Osteocyte (in vitro differentiated cells): ENCODE results near the gene PCSK6. TPM values are rescaled to one million over a fixed set of nuclear protein-coding genes. Genes with fewer than 3 reads are reported as not detected.
A peak's percentile ranks its signal among the peaks of the same experiment; 100 is the strongest.

Experiments used
- DNase-seq: peaks from one replicate; pipeline ENCODE4 v3.0.0; 2021; ENCODE audit warnings: mixed read lengths; ENCODE audit not compliant: unreplicated experiment; ENCODE audit errors: extremely low spot score
- H3K27ac Mint-ChIP-seq: one replicate; pipeline ENCODE4 v1.8.0; 2021; ENCODE audit warnings: mild to moderate bottlenecking, mixed read lengths; ENCODE audit not compliant: unreplicated experiment
- H3K27me3 Mint-ChIP-seq: one replicate; pipeline ENCODE4 v1.8.0; 2021; ENCODE audit warnings: mixed read lengths; ENCODE audit not compliant: unreplicated experiment
- H3K36me3 Mint-ChIP-seq: one replicate; pipeline ENCODE4 v1.8.0; 2021; ENCODE audit warnings: mixed read lengths; ENCODE audit not compliant: unreplicated experiment
- H3K4me1 Mint-ChIP-seq: one replicate; pipeline ENCODE4 v1.8.0; 2021; ENCODE audit warnings: mixed read lengths; ENCODE audit not compliant: unreplicated experiment
- H3K4me3 Mint-ChIP-seq: one replicate; pipeline ENCODE4 v1.8.0; 2021; ENCODE audit warnings: mild to moderate bottlenecking, moderate library complexity, mixed read lengths; ENCODE audit not compliant: unreplicated experiment
- H3K9me3 Mint-ChIP-seq: one replicate; pipeline ENCODE4 v1.8.0; 2021; ENCODE audit warnings: mixed read lengths; ENCODE audit not compliant: unreplicated experiment
- total RNA-seq: library from RNA; stranded (reverse); gene quantifications from 2 replicates; pipeline ENCODE4 v1.2.1, GENCODE V29; 2021
- TF ChIP-seq, protein P1 (sequence below): fragments of 200-600 bp; sonication (generic); IDR thresholded peaks from 2 replicates; pipeline ENCODE4 v1.5.0; 2021; ENCODE audit warnings: antibody characterized with exemption, mild to moderate bottlenecking, moderate library complexity

The PCSK6 gene
- total RNA-seq, 1 donor from 2014 or later = 0.43 TPM

DNA sequence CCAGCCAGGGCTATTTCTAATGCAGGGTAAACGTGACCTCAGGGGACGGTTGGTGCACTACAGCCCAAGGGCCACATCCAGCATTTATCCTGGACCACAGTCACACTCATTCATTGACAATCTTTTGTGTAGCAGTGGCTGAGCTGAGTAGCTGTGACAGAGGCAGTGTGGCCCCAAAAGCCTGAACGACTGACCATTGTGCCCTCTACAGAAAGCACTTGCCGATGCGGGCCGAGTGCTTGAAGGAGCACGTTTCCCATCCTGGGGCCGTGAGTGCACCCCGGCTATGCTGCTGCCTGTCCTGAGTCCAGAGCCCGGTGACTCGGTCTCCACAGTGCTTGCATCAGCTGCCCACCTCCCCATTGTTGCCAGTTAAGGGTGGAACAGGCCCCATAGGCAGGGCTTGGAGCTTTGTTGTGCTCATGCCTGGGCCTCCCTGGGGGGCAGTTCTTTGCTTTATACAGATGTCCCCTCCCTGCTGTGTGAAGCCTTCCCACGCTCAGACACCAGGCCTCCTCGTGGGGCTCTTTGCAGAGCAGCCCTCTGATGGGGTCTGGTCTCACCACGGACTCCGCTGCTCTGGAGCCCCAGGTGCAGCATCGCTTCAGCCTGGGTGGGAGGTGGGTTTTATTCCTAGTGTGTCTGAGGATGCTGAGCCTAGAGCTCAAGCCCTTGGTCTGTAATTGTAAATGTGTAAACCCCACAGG lies 181.5 kb downstream of the PCSK6 start:
- Mint-ChIP-seq H3K9me3 (no peaks in the 10 kb centered on the region), H3K27ac (no peak overlapping the region), H3K4me1 (no peaks in the 10 kb centered on the region), H3K27me3 (no peaks in the 10 kb centered on the region), H3K36me3 (no peaks in the 10 kb centered on the region), H3K4me3 (no peak overlapping the region)
- TF ChIP-seq, protein P1, sequence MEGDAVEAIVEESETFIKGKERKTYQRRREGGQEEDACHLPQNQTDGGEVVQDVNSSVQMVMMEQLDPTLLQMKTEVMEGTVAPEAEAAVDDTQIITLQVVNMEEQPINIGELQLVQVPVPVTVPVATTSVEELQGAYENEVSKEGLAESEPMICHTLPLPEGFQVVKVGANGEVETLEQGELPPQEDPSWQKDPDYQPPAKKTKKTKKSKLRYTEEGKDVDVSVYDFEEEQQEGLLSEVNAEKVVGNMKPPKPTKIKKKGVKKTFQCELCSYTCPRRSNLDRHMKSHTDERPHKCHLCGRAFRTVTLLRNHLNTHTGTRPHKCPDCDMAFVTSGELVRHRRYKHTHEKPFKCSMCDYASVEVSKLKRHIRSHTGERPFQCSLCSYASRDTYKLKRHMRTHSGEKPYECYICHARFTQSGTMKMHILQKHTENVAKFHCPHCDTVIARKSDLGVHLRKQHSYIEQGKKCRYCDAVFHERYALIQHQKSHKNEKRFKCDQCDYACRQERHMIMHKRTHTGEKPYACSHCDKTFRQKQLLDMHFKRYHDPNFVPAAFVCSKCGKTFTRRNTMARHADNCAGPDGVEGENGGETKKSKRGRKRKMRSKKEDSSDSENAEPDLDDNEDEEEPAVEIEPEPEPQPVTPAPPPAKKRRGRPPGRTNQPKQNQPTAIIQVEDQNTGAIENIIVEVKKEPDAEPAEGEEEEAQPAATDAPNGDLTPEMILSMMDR = no peak
- no peak for DNase-seq

DNA sequence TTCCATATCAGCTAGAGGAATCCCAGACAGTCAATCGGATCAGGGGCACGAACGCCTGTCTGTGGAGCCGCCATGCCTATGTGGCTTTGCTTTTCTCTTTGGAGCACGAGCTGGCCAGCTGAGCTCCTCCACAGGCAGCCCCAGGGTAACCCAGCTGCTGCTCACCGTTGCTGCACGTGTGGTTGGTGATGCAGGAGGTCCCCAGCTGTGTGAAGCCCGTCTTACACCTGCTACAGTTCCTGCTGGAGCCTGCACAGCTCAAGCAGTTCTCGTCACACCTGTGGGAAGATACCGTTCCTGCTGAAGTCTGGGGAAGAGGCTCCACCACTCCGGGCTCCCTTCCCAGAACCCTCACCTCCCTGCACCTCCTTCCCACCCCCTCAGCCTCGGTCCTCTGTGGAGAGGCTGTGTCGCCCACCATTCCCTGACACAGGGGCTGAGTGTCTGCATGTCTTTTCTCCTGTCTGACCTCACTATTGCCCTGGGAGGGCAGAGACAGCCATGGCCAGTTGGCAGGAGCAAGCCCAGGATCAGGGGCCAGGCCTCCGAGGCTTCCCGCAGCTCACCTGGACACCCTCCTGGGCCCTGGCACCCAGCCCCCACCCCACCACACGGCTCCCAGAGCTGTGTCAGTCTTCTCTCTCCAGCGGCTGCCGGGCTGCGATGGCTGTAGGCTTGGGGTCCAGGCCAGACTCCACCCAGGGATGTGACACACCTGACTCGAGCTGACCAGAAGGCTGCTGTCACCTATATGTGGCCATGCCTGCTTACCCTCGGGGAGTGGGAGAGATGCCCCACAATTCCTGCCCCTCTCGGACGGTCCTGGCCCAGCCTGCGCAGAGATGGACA lies 182.2 kb downstream of the PCSK6 start:
- TF ChIP-seq, protein P1 = no peak
- Mint-ChIP-seq H3K4me1 (no peaks in the 10 kb centered on the region), H3K4me3 (no peak overlapping the region), H3K36me3 (no peaks in the 10 kb centered on the region), H3K27ac (no peak overlapping the region), H3K9me3 (no peaks in the 10 kb centered on the region), H3K27me3 (no peaks in the 10 kb centered on the region)
- DNase-seq = no peak

DNA sequence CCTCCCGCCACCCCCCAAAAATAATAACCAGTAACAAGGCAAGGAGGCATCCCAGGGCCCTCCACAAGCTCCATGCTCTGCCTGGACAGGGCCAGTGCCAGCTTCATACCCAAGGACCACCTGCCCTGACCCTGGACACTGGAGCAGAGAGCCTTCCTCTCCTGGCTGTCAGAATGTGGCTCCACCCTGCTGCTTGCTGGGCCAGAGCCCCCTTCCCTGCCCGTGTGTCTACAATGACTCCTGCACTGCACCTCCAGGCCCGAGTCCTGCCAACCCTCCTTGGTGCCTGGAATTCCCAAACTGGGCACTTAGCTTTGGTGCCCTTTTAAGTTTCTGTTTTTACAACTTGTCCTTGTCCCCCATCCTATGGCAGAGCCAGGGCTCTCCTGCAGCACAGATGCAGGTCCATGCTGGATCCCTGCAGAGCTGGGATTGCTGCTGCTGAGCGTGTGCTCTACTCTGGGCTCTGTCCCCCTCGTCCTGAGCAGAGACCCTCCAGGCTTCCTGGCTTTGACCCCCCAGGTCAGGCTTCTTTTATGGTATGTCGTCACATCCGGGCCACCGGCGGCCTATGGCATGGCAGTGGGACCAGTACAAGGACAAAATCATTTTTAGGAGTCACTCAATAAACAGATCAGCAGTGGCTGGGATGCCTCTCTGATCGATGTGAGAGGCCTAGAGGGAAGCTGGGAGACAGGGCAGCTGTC lies 183.0 kb downstream of the PCSK6 start:
- H3K4me3 Mint-ChIP-seq = no peak overlapping the region
- TF ChIP-seq, protein P1 = no peak
- DNase-seq = no peak
- H3K36me3 Mint-ChIP-seq = no peaks in the 10 kb centered on the region
- H3K4me1 Mint-ChIP-seq = no peaks in the 10 kb centered on the region
- no peaks in the 10 kb centered on the region for H3K27me3 Mint-ChIP-seq
- H3K9me3 Mint-ChIP-seq = no peaks in the 10 kb centered on the region
- no peak overlapping the region for H3K27ac Mint-ChIP-seq

DNA sequence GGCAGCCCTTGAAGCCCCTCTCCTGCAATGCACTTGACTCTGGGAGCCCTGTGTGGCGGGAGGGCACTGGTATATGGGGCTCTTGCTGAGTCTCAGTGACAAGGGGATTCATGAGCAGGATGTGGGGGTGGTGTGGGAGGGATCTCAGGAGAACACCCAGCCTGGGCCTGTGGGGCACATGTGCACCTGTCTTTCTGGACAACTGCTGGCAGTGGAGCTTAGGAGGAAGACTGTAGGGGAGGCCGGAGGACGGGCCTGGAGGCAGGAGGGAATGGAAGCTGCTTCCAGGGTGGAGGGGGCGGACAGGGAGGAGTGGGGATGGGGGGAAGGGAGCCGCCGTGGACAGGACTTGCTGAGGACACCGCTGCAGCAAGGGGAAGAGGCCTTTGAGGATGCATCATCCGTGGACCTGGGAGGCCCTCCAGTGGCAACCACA lies 183.7 kb downstream of the PCSK6 start:
- Mint-ChIP-seq H3K9me3 (no peaks in the 10 kb centered on the region), H3K36me3 (no peaks in the 10 kb centered on the region), H3K27ac (no peak overlapping the region), H3K4me3 (no peak overlapping the region), H3K27me3 (no peaks in the 10 kb centered on the region), H3K4me1 (no peaks in the 10 kb centered on the region)
- peak; percentile 59 for DNase-seq
- TF ChIP-seq, protein P1 = no peak
